ENCODE results near the gene PIM3. TPM values are rescaled to one million over a fixed set of nuclear protein-coding genes. Genes with fewer than 3 reads are reported as not detected.

PIM3 gene
- total and polyA plus RNA-seq, 9 donors = 7.3 to 291 (median 34.1) TPM

DNA sequence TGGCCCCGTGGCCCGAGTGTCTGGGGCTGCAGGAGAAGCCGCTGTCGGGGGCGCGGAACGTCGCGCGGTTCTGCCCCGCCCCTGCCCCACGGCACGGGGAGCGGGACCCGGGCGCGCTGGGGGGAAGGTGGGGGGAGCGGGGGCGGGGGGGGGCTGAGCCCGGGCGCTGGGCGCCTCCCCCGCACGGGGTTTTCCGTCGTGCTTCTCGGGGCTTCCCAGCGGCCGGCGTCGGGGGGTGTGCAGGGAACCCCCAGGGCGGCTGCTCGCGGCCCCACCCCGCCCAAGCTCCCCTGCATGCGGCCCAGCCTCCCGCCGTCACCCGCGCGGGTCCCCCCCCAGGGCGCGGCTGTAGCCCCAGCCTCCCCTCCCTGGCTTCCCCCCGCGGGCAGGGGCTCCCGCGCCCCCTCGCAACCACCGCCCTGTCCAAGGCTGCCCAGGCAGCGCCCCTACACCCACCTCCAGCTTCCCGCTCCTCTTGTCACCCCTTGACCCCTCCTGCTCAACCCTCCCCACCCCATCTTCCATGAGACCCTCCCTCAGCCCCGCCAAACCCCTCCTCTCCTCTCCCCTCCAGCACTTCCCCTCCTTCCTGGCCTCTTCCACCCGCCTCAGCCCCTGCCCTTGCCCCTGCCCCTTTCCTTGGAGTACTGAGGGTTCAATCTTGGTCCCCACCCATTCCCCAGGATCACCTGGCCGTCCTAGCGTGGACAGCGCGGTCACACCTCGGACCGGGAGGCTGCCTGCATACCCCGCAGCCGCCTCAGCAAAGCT is 50.3 kb downstream of the PIM3 start:
- Histone ChIP-seq H3K27me3 (peaks cover 4% of the 10 kb centered on the region), H3K27ac (no peak overlapping the region), H3K4me1 (ENCODE audit: insufficient read depth) (peaks cover 2% of the 10 kb centered on the region), H3K9me3 (no peaks in the 10 kb centered on the region), H3K36me3 (no peaks in the 10 kb centered on the region), H3K4me3 (no peak overlapping the region)
- no peak for TF ChIP-seq EP300 (IDR thresholded peaks at IDR 0.05)
- TF ChIP-seq POLR2A (IDR thresholded peaks at IDR 0.05) = no peak
- TF ChIP-seq, protein P1, sequence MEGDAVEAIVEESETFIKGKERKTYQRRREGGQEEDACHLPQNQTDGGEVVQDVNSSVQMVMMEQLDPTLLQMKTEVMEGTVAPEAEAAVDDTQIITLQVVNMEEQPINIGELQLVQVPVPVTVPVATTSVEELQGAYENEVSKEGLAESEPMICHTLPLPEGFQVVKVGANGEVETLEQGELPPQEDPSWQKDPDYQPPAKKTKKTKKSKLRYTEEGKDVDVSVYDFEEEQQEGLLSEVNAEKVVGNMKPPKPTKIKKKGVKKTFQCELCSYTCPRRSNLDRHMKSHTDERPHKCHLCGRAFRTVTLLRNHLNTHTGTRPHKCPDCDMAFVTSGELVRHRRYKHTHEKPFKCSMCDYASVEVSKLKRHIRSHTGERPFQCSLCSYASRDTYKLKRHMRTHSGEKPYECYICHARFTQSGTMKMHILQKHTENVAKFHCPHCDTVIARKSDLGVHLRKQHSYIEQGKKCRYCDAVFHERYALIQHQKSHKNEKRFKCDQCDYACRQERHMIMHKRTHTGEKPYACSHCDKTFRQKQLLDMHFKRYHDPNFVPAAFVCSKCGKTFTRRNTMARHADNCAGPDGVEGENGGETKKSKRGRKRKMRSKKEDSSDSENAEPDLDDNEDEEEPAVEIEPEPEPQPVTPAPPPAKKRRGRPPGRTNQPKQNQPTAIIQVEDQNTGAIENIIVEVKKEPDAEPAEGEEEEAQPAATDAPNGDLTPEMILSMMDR (IDR thresholded peaks at IDR 0.05) = no peak
- peak in 1 of 5 donors; percentile 31 for DNase-seq
- intact Hi-C loops (cut with DNase I) = no loop called here
- WGBS, 3 donors = 1 to 5% (median 2%) methylated on average over 40 to 60 of the region's 61 CpGs

DNA sequence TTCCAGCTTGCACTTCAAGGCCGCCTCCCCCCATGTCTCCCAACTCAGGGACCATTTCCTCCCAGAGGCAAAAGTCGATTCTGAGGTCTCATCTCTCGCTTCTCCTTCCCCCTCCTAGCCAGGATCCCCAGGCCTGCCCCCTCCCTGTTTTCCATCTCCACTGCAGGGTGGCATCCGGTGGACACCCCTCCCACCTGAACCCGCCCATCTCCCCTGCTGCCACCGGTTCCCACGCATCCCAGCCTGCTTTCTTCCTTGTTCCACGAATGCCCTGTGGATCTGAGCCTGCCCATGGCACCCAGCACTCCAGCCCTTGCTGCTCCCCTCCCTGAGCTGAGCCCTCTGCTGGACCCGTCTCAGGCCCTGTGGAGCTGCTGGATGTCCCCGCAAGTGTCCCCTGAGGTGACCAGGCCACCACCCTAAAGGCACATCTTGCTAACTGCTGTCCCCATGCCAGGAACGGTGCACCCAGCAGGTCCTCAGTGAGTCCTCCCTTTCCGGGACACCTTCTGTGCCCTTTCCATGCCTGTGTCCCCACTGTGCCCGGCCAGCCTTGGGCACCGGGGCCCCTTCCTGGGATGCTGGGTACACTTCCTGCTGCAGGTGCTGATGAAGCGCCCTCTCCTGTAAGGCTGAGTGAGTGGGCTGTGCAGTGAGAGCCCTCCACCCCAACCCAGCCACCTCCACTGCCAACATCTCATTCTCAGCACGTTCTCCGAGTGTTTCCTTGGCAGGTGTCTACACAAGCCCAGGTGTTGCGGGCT is 51.1 kb downstream of the PIM3 start:
- Histone ChIP-seq H3K4me1 (ENCODE audit: insufficient read depth) (peaks cover 2% of the 10 kb centered on the region), H3K27ac (no peak overlapping the region), H3K36me3 (no peaks in the 10 kb centered on the region), H3K4me3 (no peak overlapping the region), H3K9me3 (no peaks in the 10 kb centered on the region), H3K27me3 (peaks cover 4% of the 10 kb centered on the region)
- TF ChIP-seq EP300 (IDR thresholded peaks at IDR 0.05) (no peak), POLR2A (IDR thresholded peaks at IDR 0.05) (no peak)
- TF ChIP-seq, protein P1 (IDR thresholded peaks at IDR 0.05) = no peak
- intact Hi-C loops (cut with DNase I) = no loop called here
- WGBS, 3 donors = 43 to 55% (median 52%) methylated on average over 18 of the region's 18 CpGs
- DNase-seq = peak in 2 of 5 donors; percentile 15 to 17

DNA sequence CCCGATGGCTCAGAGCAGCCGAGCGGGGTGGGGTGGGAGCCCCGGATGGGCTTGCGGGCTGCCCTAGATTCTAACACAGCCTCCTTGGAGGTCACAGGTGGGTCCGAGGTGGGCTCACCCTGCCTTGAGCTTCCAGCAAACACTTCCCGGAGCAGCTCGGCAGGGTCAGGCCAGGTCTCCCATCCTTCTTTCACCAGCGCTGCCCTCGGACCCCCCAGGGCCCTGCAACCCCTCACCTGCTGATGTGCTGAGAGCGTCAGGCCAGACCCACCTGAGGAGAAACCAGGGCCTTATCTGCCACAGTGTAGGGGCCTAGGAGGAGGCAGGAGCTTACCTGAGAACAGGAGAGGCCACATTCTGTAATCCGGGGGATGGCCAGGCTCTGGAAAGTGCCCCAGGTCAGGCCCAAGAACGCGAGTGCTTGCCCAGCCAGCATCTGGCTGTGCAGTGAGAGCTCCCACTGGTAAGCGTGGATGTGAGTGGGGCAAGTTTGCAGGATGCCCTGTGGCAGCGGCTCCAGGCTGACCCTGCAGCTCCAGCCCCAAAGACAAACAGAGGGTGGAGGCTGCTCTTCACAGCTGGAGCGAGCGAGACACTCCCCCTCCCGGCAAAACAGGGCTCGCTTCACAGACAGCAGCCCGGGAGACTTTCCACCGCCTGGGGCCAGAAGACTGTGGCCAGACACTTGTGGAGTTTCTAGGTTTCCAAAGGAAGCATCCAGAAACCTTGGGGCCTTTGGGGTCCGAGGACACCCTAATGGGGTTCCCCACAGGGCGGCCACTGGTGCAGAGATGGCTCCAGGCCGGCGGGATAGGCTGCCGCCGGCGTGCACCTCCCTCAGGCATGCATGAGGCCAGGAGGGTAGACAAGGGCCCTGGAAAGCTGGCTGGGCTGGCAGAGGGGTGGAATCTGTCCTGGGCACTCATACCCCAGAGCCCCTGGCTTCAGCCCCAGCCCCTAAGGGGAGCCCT is 51.9 kb downstream of the PIM3 start, which contains the start of gene IL17REL:
IL17REL (minus strand) TSS at position 555 of the 971 bp plus-strand sequence; CDS start at position 436, 119 bp downstream.
- H3K4me1 ChIP-seq (ENCODE audit: insufficient read depth) = peaks cover 2% of the 10 kb centered on the region
- H3K27ac ChIP-seq = no peak within 1 kb of the TSS
- 40 to 56% (median 45%) methylated on average over 29 of the region's 29 CpGs for WGBS, 3 donors
- no peaks in the 10 kb centered on the region for H3K36me3 ChIP-seq
- peaks cover 4% of the 10 kb centered on the region for H3K27me3 ChIP-seq
- DNase-seq = peak in 3 of 5 donors; percentile 27 to 53 (median 27)
- TF ChIP-seq, protein P1 (IDR thresholded peaks at IDR 0.05) = no peak
- no peak for TF ChIP-seq EP300 (IDR thresholded peaks at IDR 0.05)
- no peak for TF ChIP-seq POLR2A (IDR thresholded peaks at IDR 0.05)
- intact Hi-C loops (cut with DNase I) = no loop called here
- H3K4me3 ChIP-seq = no peak within 1 kb of the TSS
- no peaks in the 10 kb centered on the region for H3K9me3 ChIP-seq

Small RNA genes within 50 kb of the gene (microRNA-seq; reads per million reads assigned to microRNA genes)
- 0 reads per million in 3 donors for gene MIR6821

Small RNA genes within 50 kb of the gene (small RNA-seq; reads per million reads assigned to genes)
- not detected for gene MIR6821

Other genes with a start within 250 kb of the PIM3 start
- gene BRD1, start 132.9 kb upstream of the PIM3 start, total RNA-seq = 10 to 100 TPM; 27.3 to 45.6 (median 40.2) TPM
- gene BRD1, start 132.9 kb upstream of the PIM3 start, polyA plus RNA-seq = 10 to 100 TPM; 13.6 to 33.4 TPM
- 1 to 10 TPM; 5.8 to 9.6 (median 8.5) TPM for gene ZBED4, start 106.9 kb upstream of the PIM3 start, total RNA-seq
- gene ZBED4, start 106.9 kb upstream of the PIM3 start, polyA plus RNA-seq = 1 to 10 TPM; 3.5 to 4.8 TPM
- gene ALG12, start 42.3 kb upstream of the PIM3 start, total RNA-seq = 10 to 100 TPM; 10.5 to 19.2 (median 15.5) TPM
- gene ALG12, start 42.3 kb upstream of the PIM3 start, polyA plus RNA-seq = 10 to 100 TPM in 1 of 2 donors, 1 to 10 TPM in 1; 3.5 to 10.3 TPM
- gene CRELD2, start 42.1 kb upstream of the PIM3 start, total RNA-seq = 10 to 100 TPM; 12.9 to 53.4 (median 27.8) TPM
- 10 to 100 TPM in 1 of 2 donors, 1 to 10 TPM in 1; 9.5 to 21.4 TPM for gene CRELD2, start 42.1 kb upstream of the PIM3 start, polyA plus RNA-seq
- under 1 TPM in 3 of 7 donors, not detected in 4; 0.10 to 0.18 (median 0.10) TPM for gene IL17REL, start 52.0 kb downstream of the PIM3 start, total RNA-seq
- gene IL17REL, start 52.0 kb downstream of the PIM3 start, polyA plus RNA-seq = under 1 TPM in 1 of 2 donors, not detected in 1; 0.05 TPM
- not detected for gene TTLL8, start 97.5 kb downstream of the PIM3 start, total RNA-seq
- not detected for gene TTLL8, start 97.5 kb downstream of the PIM3 start, polyA plus RNA-seq
- gene MLC1, start 124.7 kb downstream of the PIM3 start, total RNA-seq = 1 to 10 TPM in 1 of 7 donors, under 1 TPM in 4, not detected in 2; 0.11 to 1.1 (median 0.35) TPM
- gene MLC1, start 124.7 kb downstream of the PIM3 start, polyA plus RNA-seq = under 1 TPM; 0.27 to 0.67 TPM
- gene MOV10L1, start 129.2 kb downstream of the PIM3 start, total RNA-seq = 1 to 10 TPM in 6 of 7 donors, under 1 TPM in 1; 0.94 to 6.3 (median 2.5) TPM
- gene MOV10L1, start 129.2 kb downstream of the PIM3 start, polyA plus RNA-seq = 1 to 10 TPM; 1.6 to 2.0 TPM
- gene PANX2, start 210.0 kb downstream of the PIM3 start, total RNA-seq = 1 to 10 TPM; 1.8 to 5.6 (median 3.1) TPM
- gene PANX2, start 210.0 kb downstream of the PIM3 start, polyA plus RNA-seq = 1 to 10 TPM in 1 of 2 donors, under 1 TPM in 1; 0.27 to 2.0 TPM
- 10 to 100 TPM; 23.5 to 35.2 (median 27.2) TPM for gene TRABD, start 225.1 kb downstream of the PIM3 start, total RNA-seq
- 10 to 100 TPM in 1 of 2 donors, under 1 TPM in 1; 0.58 to 25.9 TPM for gene TRABD, start 225.1 kb downstream of the PIM3 start, polyA plus RNA-seq
- gene SELENOO, start 240.2 kb downstream of the PIM3 start, total RNA-seq = 10 to 100 TPM; 18.9 to 31.1 (median 23.0) TPM
- 10 to 100 TPM in 1 of 2 donors, under 1 TPM in 1; 0.40 to 23.4 TPM for gene SELENOO, start 240.2 kb downstream of the PIM3 start, polyA plus RNA-seq